ENCODE data around the gene LTBP1.

DNA sequence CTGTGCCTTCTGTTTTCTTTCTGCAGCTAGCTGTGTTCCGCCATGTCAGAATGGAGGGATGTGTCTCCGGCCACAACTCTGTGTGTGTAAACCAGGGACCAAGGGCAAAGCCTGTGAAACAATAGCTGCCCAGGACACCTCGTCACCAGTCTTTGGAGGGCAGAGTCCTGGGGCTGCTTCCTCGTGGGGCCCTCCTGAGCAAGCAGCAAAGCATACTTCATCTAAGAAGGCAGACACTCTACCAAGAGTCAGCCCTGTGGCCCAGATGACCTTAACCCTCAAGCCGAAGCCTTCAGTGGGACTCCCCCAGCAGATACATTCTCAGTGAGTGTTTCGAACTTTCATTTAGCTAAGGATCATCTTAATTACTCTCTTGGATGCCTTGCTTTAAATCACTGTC lies 74.1 kb downstream of the LTBP1 start:
- TF ChIP-seq, protein P1, sequence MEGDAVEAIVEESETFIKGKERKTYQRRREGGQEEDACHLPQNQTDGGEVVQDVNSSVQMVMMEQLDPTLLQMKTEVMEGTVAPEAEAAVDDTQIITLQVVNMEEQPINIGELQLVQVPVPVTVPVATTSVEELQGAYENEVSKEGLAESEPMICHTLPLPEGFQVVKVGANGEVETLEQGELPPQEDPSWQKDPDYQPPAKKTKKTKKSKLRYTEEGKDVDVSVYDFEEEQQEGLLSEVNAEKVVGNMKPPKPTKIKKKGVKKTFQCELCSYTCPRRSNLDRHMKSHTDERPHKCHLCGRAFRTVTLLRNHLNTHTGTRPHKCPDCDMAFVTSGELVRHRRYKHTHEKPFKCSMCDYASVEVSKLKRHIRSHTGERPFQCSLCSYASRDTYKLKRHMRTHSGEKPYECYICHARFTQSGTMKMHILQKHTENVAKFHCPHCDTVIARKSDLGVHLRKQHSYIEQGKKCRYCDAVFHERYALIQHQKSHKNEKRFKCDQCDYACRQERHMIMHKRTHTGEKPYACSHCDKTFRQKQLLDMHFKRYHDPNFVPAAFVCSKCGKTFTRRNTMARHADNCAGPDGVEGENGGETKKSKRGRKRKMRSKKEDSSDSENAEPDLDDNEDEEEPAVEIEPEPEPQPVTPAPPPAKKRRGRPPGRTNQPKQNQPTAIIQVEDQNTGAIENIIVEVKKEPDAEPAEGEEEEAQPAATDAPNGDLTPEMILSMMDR (conservative IDR thresholded peaks at IDR 0.05) = no peak
- no peak for TF ChIP-seq EZH2 (IDR thresholded peaks at IDR 0.05; ENCODE audit: low read depth)
